H1 (cell line): ENCODE results near the gene ANAPC2.

Experiments used
- ASH2L ChIP-seq: fragments of 200-600, 300-600 bp; sonication (generic); IDR thresholded peaks from one replicate; pipeline ENCODE4 v1.7.1; 2017; ENCODE audit warnings: low read length
- BACH1 ChIP-seq: IDR thresholded peaks from 2 replicates; pipeline ENCODE4 v1.6.1; 2012; ENCODE audit warnings: low read length, improper control_type of control experiment
- CBX5 ChIP-seq: fragments of 300-800, 300-1000 bp; sonication (generic); IDR thresholded peaks from 2 replicates; pipeline ENCODE4 v1.7.1; 2016; ENCODE audit warnings: antibody characterized with exemption, low read length, low read depth
- EP300 ChIP-seq, 2 experiments: IDR thresholded peaks; 1 replicate in 1 of 2; 2 replicates in 1 of 2; pipeline ENCODE4 v1.6.1; 2011 to 2012; ENCODE audit warnings: low read depth in 2 of 2, low read length in 2 of 2, mild to moderate bottlenecking in 2 of 2, borderline replicate concordance in 1 of 2, inconsistent platforms in 1 of 2, moderate library complexity in 1 of 2
- EZH2 ChIP-seq: fragments of 200-600 bp; sonication (generic); IDR thresholded peaks from 2 replicates; pipeline ENCODE4 v1.7.1; 2012; ENCODE audit warnings: low read depth, mild to moderate bottlenecking, moderate library complexity, low read length, inconsistent platforms; ENCODE audit not compliant: severe bottlenecking
- KDM4A ChIP-seq: IDR thresholded peaks from one replicate; pipeline ENCODE4 v1.7.1; 2012; ENCODE audit warnings: low read depth, mild to moderate bottlenecking, moderate library complexity, low read length, inconsistent platforms; ENCODE audit not compliant: severe bottlenecking
- NANOG ChIP-seq: IDR thresholded peaks from 2 replicates; pipeline ENCODE4 v1.6.1; 2011; ENCODE audit warnings: low read length, low read depth, mild to moderate bottlenecking, inconsistent platforms; ENCODE audit not compliant: insufficient read depth, poor library complexity, severe bottlenecking
- POLR2AphosphoS5 ChIP-seq: IDR thresholded peaks from 2 replicates; pipeline ENCODE4 v1.6.1; 2011; ENCODE audit warnings: low read depth, low read length
- RNF2 ChIP-seq: fragments of 200-900, 300-1000 bp; sonication (generic); IDR thresholded peaks from 2 replicates; pipeline ENCODE4 v1.7.1; 2016; ENCODE audit warnings: borderline replicate concordance, low read depth, mild to moderate bottlenecking, antibody characterized with exemption, low read length; ENCODE audit not compliant: poor library complexity, severe bottlenecking; ENCODE audit errors: missing control alignments
- SP1 ChIP-seq: IDR thresholded peaks from 2 replicates; pipeline ENCODE4 v1.6.1; 2011; ENCODE audit warnings: low read depth, low read length
- TAF7 ChIP-seq: optimal IDR thresholded peaks from 2 replicates; pipeline ENCODE3; 2011; ENCODE audit warnings: low read depth, mild to moderate bottlenecking, inconsistent platforms, low read length, moderate library complexity, borderline replicate concordance
- TEAD4 ChIP-seq: IDR thresholded peaks from 2 replicates; pipeline ENCODE4 v1.6.1; 2012; ENCODE audit warnings: low read depth, low read length, inconsistent platforms, mixed read lengths
- TF ChIP-seq, protein P1 (sequence below): IDR thresholded peaks from 2 replicates; pipeline ENCODE4 v1.6.1; 2011; ENCODE audit warnings: low read depth, mild to moderate bottlenecking, low read length; ENCODE audit not compliant: insufficient read depth
- TF ChIP-seq, protein P2 (sequence below), 3 experiments: IDR thresholded peaks; 1 replicate in 2 of 3; 2 replicates in 1 of 3; pipeline versions ENCODE4 v1.5.1 to v1.6.1; 2011; ENCODE audit warnings: low read length in 3 of 3, mild to moderate bottlenecking in 3 of 3, inconsistent platforms in 2 of 3, low read depth in 1 of 3, moderate library complexity in 1 of 3; ENCODE audit not compliant: insufficient read depth in 1 of 3; ENCODE audit errors: control extremely low read depth in 1 of 3

DNA sequence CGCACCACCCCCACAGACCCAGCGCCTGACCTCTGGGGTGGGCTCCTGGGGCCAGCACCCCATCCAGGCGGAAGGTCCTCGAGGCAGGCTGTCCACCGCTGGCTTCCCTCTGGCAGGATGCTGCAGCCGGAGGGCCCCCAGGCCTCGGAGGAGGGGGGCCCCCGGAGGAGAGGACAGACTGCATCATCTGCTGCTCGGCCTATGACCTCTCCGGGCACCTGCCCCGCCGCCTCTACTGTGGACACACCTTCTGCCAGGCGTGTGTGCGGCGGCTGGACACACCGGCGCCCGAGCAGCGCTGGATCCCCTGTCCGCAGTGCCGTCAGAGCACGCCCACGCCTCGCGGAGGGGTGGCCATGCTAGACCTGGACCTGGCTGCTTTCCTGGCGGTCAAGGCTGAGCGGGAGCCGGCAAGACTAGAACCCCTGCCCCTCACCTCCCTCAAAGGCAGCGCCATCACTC lies 40.2 kb upstream of the ANAPC2 start:
- TF ChIP-seq, protein P1, sequence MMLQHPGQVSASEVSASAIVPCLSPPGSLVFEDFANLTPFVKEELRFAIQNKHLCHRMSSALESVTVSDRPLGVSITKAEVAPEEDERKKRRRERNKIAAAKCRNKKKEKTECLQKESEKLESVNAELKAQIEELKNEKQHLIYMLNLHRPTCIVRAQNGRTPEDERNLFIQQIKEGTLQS: no peak
- no peak for TF ChIP-seq RNF2
- TF ChIP-seq POLR2AphosphoS5: no peak
- no peak for TF ChIP-seq SP1
- TF ChIP-seq KDM4A: no peak
- TF ChIP-seq, protein P2, sequence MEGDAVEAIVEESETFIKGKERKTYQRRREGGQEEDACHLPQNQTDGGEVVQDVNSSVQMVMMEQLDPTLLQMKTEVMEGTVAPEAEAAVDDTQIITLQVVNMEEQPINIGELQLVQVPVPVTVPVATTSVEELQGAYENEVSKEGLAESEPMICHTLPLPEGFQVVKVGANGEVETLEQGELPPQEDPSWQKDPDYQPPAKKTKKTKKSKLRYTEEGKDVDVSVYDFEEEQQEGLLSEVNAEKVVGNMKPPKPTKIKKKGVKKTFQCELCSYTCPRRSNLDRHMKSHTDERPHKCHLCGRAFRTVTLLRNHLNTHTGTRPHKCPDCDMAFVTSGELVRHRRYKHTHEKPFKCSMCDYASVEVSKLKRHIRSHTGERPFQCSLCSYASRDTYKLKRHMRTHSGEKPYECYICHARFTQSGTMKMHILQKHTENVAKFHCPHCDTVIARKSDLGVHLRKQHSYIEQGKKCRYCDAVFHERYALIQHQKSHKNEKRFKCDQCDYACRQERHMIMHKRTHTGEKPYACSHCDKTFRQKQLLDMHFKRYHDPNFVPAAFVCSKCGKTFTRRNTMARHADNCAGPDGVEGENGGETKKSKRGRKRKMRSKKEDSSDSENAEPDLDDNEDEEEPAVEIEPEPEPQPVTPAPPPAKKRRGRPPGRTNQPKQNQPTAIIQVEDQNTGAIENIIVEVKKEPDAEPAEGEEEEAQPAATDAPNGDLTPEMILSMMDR (IDR thresholded peaks at IDR 0.05; ENCODE audit: control extremely low read depth in 1 of 3, insufficient read depth in 1 of 3, low read depth in 1 of 3, low read length in 3 of 3): no peak
- TF ChIP-seq CBX5: no peak
- TF ChIP-seq NANOG: no peak
- no peak for TF ChIP-seq ASH2L
- TF ChIP-seq EZH2: no peak
- no peak for TF ChIP-seq TAF7
- no peak for TF ChIP-seq EP300 (IDR thresholded peaks at IDR 0.05; ENCODE audit: borderline replicate concordance in 1 of 2, low read depth in 2 of 2, low read length in 2 of 2)
- no peak for TF ChIP-seq BACH1
- TF ChIP-seq TEAD4: no peak
